Renal cortical epithelial cell (primary cell): ENCODE results near the gene VILL. TPM values are rescaled to one million over a fixed set of nuclear protein-coding genes. Genes with fewer than 3 reads are reported as not detected.
"Not testable (repeated sequence)": the region's sequence is repeated elsewhere in the genome, so short reads cannot be mapped to it uniquely, and the experiment has no call there.

ENCODE experiments used
- DNase-seq: peaks from one replicate; pipeline ENCODE4 v3.0.0-alpha.2; 2011; ENCODE audit warnings: low read depth
- total RNA-seq: library from RNA; depleted of rRNA; stranded (reverse); fragments of >200 nt; gene quantifications from 2 replicates; pipeline ENCODE4 v1.2.3, GENCODE V29; 2014

Gene VILL
- total RNA-seq, 1 donor from 2014 or later, result 4.5 TPM

- peak; percentile 96 for DNase-seq
These were observed 27.0 kb upstream of the VILL start for GRCh38 chr3:37963635-37964034.

GRCh38 chr3:37964146-37964545 lies 26.4 kb upstream of the VILL start:
- no peak for DNase-seq

- peak; percentile 99 for DNase-seq
These were observed 25.9 kb upstream of the VILL start for GRCh38 chr3:37964716-37965115.

GRCh38 chr3:37967260-37967881 lies 23.2 kb upstream of the VILL start:
- peak; percentile 51 for DNase-seq

GRCh38 chr3:37968199-37968598 lies 22.4 kb upstream of the VILL start:
- no peak for DNase-seq

- no peak for DNase-seq
These were observed 21.6 kb upstream of the VILL start for GRCh38 chr3:37968813-37969595.

GRCh38 chr3:37969596-37970100 lies 20.9 kb upstream of the VILL start:
- DNase-seq, result no peak

- no peak for DNase-seq
These were observed 19.8 kb upstream of the VILL start for GRCh38 chr3:37970802-37971201.

- DNase-seq, result no peak
These were observed 19.1 kb upstream of the VILL start for GRCh38 chr3:37971467-37971866.

- DNase-seq, result not testable (repeated sequence)
These were observed 18.5 kb upstream of the VILL start for GRCh38 chr3:37972056-37972455.

GRCh38 chr3:37973246-37974054 lies 17.1 kb upstream of the VILL start:
- DNase-seq, result no peak

- peak; percentile 57 for DNase-seq
These were observed 16.2 kb upstream of the VILL start for GRCh38 chr3:37974121-37975083.

- no peak for DNase-seq
These were observed 10.8 kb upstream of the VILL start for GRCh38 chr3:37979541-37980461.

GRCh38 chr3:37980462-37981347 lies 9.9 kb upstream of the VILL start:
- DNase-seq, result no peak

- DNase-seq, result no peak
These were observed 9.3 kb upstream of the VILL start for GRCh38 chr3:37981348-37981664.

- DNase-seq, result no peak
These were observed 8.3 kb upstream of the VILL start for GRCh38 chr3:37982331-37982730.

GRCh38 chr3:37984051-37984450 lies 6.5 kb upstream of the VILL start:
- no peak for DNase-seq

- no peak for DNase-seq
These were observed 6.0 kb upstream of the VILL start for GRCh38 chr3:37984596-37984995.

- DNase-seq, result no peak
These were observed 4.8 kb upstream of the VILL start for GRCh38 chr3:37985637-37986320.
